MCF 10A (cell line): ENCODE results near the gene PSMB3. TPM values are rescaled to one million over a fixed set of nuclear protein-coding genes. Genes with fewer than 3 reads are reported as not detected.

Experiments used
- BruUV-seq: library from RNA; stranded (reverse); fragments of 400-500 nt; replicated peaks from 2 replicates; lab custom pipeline; 2021; lab: Mats Ljungman, UMichigan
- CTCF ChIA-PET: fragments of 300-600 bp; sonication (Branson Sonifier 250); formaldehyde crosslinking; extraction: SDS; loops from one replicate; lab custom pipeline; 2021; ENCODE audit warnings: antibody characterized with exemption, inconsistent platforms; lab: Yijun Ruan, JAX
- POLR2A ChIA-PET: fragments of 300-600, 350-650 bp; sonication (Branson Sonifier 250); formaldehyde crosslinking; extraction: SDS; loops from one replicate; lab custom pipeline; 2020; ENCODE audit warnings: antibody characterized with exemption, inconsistent platforms; lab: Yijun Ruan, JAX
- DNase-seq: peaks from one replicate; pipeline ENCODE4 v3.0.0-alpha.2; 2018; ENCODE audit not compliant: unreplicated experiment
- H3K27ac Mint-ChIP-seq: one replicate; pipeline ENCODE4 v1.8.0; 2022; ENCODE audit warnings: mild to moderate bottlenecking, low read depth, mixed read lengths; ENCODE audit not compliant: unreplicated experiment
- H3K27me3 Mint-ChIP-seq: one replicate; pipeline ENCODE4 v1.8.0; 2022; ENCODE audit warnings: mixed read lengths; ENCODE audit not compliant: insufficient read depth, unreplicated experiment
- H3K36me3 Mint-ChIP-seq: one replicate; pipeline ENCODE4 v1.8.0; 2022; ENCODE audit warnings: mild to moderate bottlenecking, moderate library complexity, mixed read lengths; ENCODE audit not compliant: insufficient read depth, unreplicated experiment
- H3K4me1 Mint-ChIP-seq: one replicate; pipeline ENCODE4 v1.8.0; 2022; ENCODE audit warnings: mixed read lengths; ENCODE audit not compliant: insufficient read depth, unreplicated experiment
- H3K4me3 Mint-ChIP-seq: one replicate; pipeline ENCODE4 v1.8.0; 2022; ENCODE audit warnings: mild to moderate bottlenecking, moderate library complexity, mixed read lengths; ENCODE audit not compliant: unreplicated experiment
- H3K9me3 Mint-ChIP-seq: one replicate; pipeline ENCODE4 v1.8.0; 2022; ENCODE audit warnings: mixed read lengths; ENCODE audit not compliant: unreplicated experiment
- CTCF ChIP-seq: fragments of 200-600 bp; IDR thresholded peaks from one replicate; pipeline ENCODE4 v1.8.0; 2022; ENCODE audit warnings: antibody characterized with exemption, mild to moderate bottlenecking; ENCODE audit not compliant: unreplicated experiment
- intact Hi-C: fragments of 100-400 bp; cut with micrococcal nuclease; formaldehyde crosslinking; loops from 2 replicates; pipeline ENCODE4 v1.14.1; 2022
- total RNA-seq: library from RNA; stranded (reverse); gene quantifications from 2 replicates; pipeline ENCODE4 v1.2.3, GENCODE V29; 2022

Gene PSMB3
- total RNA-seq, 1 experiment from 2014 or later: 145 TPM

GRCh38 chr17:38796451-38797157 is 44.1 kb downstream of the PSMB3 start:
- peak overlapping the region; percentile 57 for H3K27ac Mint-ChIP-seq
- peak overlapping the region; percentile 98 for H3K4me3 Mint-ChIP-seq
- intact Hi-C loops: no loop called here
- no TSS peak for BruUV-seq
- no peak for TF ChIP-seq CTCF
- no peaks in the 10 kb centered on the region for H3K9me3 Mint-ChIP-seq
- ChIA-PET CTCF (no interaction called here), POLR2A (interaction anchor here (0.6 to 3.5 kb wide), 6 partner anchors 9 to 410 kb away, joined by 3 to 34 read pairs (median 6); partner anchors contain the start of genes PSMB3 and RPL23)
- H3K36me3 Mint-ChIP-seq: peaks cover 52% of the 10 kb centered on the region
- no peaks in the 10 kb centered on the region for H3K27me3 Mint-ChIP-seq
- DNase-seq: no peak
- H3K4me1 Mint-ChIP-seq: peaks cover 36% of the 10 kb centered on the region

- H3K4me3 Mint-ChIP-seq: peak overlapping the region; percentile 98
- BruUV-seq: no TSS peak
- no peaks in the 10 kb centered on the region for H3K9me3 Mint-ChIP-seq
- H3K27ac Mint-ChIP-seq: peak overlapping the region; percentile 57
- peaks cover 52% of the 10 kb centered on the region for H3K36me3 Mint-ChIP-seq
- H3K27me3 Mint-ChIP-seq: no peaks in the 10 kb centered on the region
- DNase-seq: peak; percentile 9
- ChIA-PET POLR2A (interaction anchor here (0.6 to 3.5 kb wide), 7 partner anchors 10 to 410 kb away, joined by 3 to 34 read pairs (median 5); partner anchors contain the start of genes PSMB3 and RPL23), CTCF (no interaction called here)
- H3K4me1 Mint-ChIP-seq: peaks cover 36% of the 10 kb centered on the region
- TF ChIP-seq CTCF: no peak
- intact Hi-C loops: no loop called here
Observed at GRCh38 chr17:38797158-38797490, 44.6 kb downstream of the PSMB3 start.

- no peaks in the 10 kb centered on the region for H3K9me3 Mint-ChIP-seq
- H3K27me3 Mint-ChIP-seq: no peaks in the 10 kb centered on the region
- peak overlapping the region; percentile 98 for H3K4me3 Mint-ChIP-seq
- TF ChIP-seq CTCF: no peak
- POLR2A ChIA-PET: interaction anchor here (0.6 to 3.5 kb wide), 9 partner anchors 23 to 95 kb away, joined by 3 to 34 read pairs (median 6); partner anchors contain the start of genes PSMB3 and RPL23
- peaks cover 55% of the 10 kb centered on the region for H3K36me3 Mint-ChIP-seq
- CTCF ChIA-PET: interaction anchor here (0.6 to 0.8 kb wide), 2 partner anchors 8 to 44 kb away, joined by 3 read pairs; no protein-coding TSS in a partner anchor
- H3K27ac Mint-ChIP-seq: peak overlapping the region; percentile 57
- intact Hi-C loops: no loop called here
- no TSS peak for BruUV-seq
- no peak for DNase-seq
- peaks cover 36% of the 10 kb centered on the region for H3K4me1 Mint-ChIP-seq
Observed at GRCh38 chr17:38797828-38798227, 45.3 kb downstream of the PSMB3 start.
